ENCODE measurements around the gene PMCH.

GRCh38 chr12:102172436-102172835, 25.2 kb downstream of the PMCH start:
- TF ChIP-seq CTCF (IDR thresholded peaks at IDR 0.05) (no peak), POLR2A (IDR thresholded peaks at IDR 0.05) (no peak)

All from testis (tissue), 2 donors.